ENCODE data around the gene CD300LF.

The CD300LF gene

GRCh38 chr17:74682471-74683190, 30.1 kb downstream of the CD300LF start:
- no peak for DNase-seq

GRCh38 chr17:74682028-74682427, 30.7 kb downstream of the CD300LF start:
- no peak for DNase-seq

- DNase-seq, result no peak
Observed at GRCh38 chr17:74680941-74681340, 31.8 kb downstream of the CD300LF start.

GRCh38 chr17:74680213-74680612, 32.5 kb downstream of the CD300LF start:
- no peak for DNase-seq

GRCh38 chr17:74679374-74679773, 33.3 kb downstream of the CD300LF start:
- DNase-seq, result no peak

GRCh38 chr17:74678541-74678940, 34.2 kb downstream of the CD300LF start:
- no peak for DNase-seq

- DNase-seq, result no peak
Observed at GRCh38 chr17:74677558-74678466, 34.9 kb downstream of the CD300LF start.

GRCh38 chr17:74671031-74671771, 41.5 kb downstream of the CD300LF start:
- peak; percentile 55 to 60 for DNase-seq

GRCh38 chr17:74670329-74670728, 42.4 kb downstream of the CD300LF start:
- no peak for DNase-seq

- no peak for DNase-seq
Observed at GRCh38 chr17:74663561-74663960, 49.2 kb downstream of the CD300LF start.

- DNase-seq, result no peak
Observed at GRCh38 chr17:74659889-74660288, 52.8 kb downstream of the CD300LF start.

- no peak for DNase-seq
Observed at GRCh38 chr17:74658620-74659019, 54.1 kb downstream of the CD300LF start.

- DNase-seq, result no peak
Observed at GRCh38 chr17:74654742-74655141, 58.0 kb downstream of the CD300LF start.

- DNase-seq, result no peak
Observed at GRCh38 chr17:74652020-74652419, 60.7 kb downstream of the CD300LF start.

- no peak for DNase-seq
Observed at GRCh38 chr17:74649909-74650308, 62.8 kb downstream of the CD300LF start.

- DNase-seq, result no peak
Observed at GRCh38 chr17:74647871-74648672, 64.7 kb downstream of the CD300LF start.

- no peak for DNase-seq
Observed at GRCh38 chr17:74646231-74646630, 66.5 kb downstream of the CD300LF start.

GRCh38 chr17:74645010-74645409, 67.7 kb downstream of the CD300LF start:
- DNase-seq, result no peak

- no peak for DNase-seq
Observed at GRCh38 chr17:74644419-74644818, 68.3 kb downstream of the CD300LF start.

Measured in activated CD4-positive, alpha-beta T cell treated with anti-CD3 and anti-CD28 coated beads for 4 hours (primary cell).